Adipocyte (in vitro differentiated cells): ENCODE data around the gene HRH1.

Experiments used
- DNase-seq: peaks from one replicate; pipeline ENCODE4 v3.0.0-alpha.2; 2015; ENCODE audit warnings: low read depth
- H3K27me3 ChIP-seq: replicated peaks from 2 replicates; pipeline ENCODE4 v1.7.0; 2013; ENCODE audit warnings: mild to moderate bottlenecking, low read length, moderate library complexity; ENCODE audit not compliant: control insufficient read depth, insufficient read depth
- H3K36me3 ChIP-seq: 2 replicates; pipeline ENCODE4 v1.7.0; 2013; ENCODE audit warnings: low read length, mild to moderate bottlenecking, moderate library complexity; ENCODE audit not compliant: control insufficient read depth, insufficient read depth, severe bottlenecking
- H3K4me1 ChIP-seq: 2 replicates; pipeline ENCODE4 v1.7.0; 2013; ENCODE audit warnings: mild to moderate bottlenecking, low read length, moderate library complexity; ENCODE audit not compliant: control insufficient read depth, insufficient read depth
- H3K4me3 ChIP-seq: 2 replicates; pipeline ENCODE4 v1.7.0; 2013; ENCODE audit warnings: mild to moderate bottlenecking, low read length, moderate library complexity
- H3K9ac ChIP-seq: 2 replicates; pipeline ENCODE4 v1.7.0; 2013; ENCODE audit warnings: mild to moderate bottlenecking, low read length, moderate library complexity
- H3K9me3 ChIP-seq: 2 replicates; pipeline ENCODE4 v1.7.0; 2013; ENCODE audit warnings: mild to moderate bottlenecking, low read length, moderate library complexity; ENCODE audit not compliant: control insufficient read depth

The HRH1 gene

GRCh38 chr3:11290743-11291680 is 136.7 kb downstream of the HRH1 start:
- DNase-seq, result peak; percentile 40
- H3K27me3 ChIP-seq, result no peaks in the 10 kb centered on the region
- no peak overlapping the region for H3K4me3 ChIP-seq
- H3K36me3 ChIP-seq, result no peaks in the 10 kb centered on the region
- peak overlapping the region; percentile 18 for H3K9ac ChIP-seq
- H3K4me1 ChIP-seq, result peaks cover 41% of the 10 kb centered on the region
- H3K9me3 ChIP-seq, result no peaks in the 10 kb centered on the region

- Histone ChIP-seq H3K9me3 (no peaks in the 10 kb centered on the region), H3K27me3 (no peaks in the 10 kb centered on the region), H3K36me3 (no peaks in the 10 kb centered on the region), H3K4me3 (no peak overlapping the region), H3K4me1 (peaks cover 41% of the 10 kb centered on the region), H3K9ac (no peak overlapping the region)
- no peak for DNase-seq
Measured at GRCh38 chr3:11291808-11292207, 137.5 kb downstream of the HRH1 start.

- no peaks in the 10 kb centered on the region for H3K4me1 ChIP-seq
- DNase-seq, result no peak
- no peaks in the 10 kb centered on the region for H3K27me3 ChIP-seq
Measured at GRCh38 chr3:11297126-11297525, 142.8 kb downstream of the HRH1 start.

GRCh38 chr3:11300970-11301369 is 146.7 kb downstream of the HRH1 start:
- Histone ChIP-seq H3K9me3 (no peaks in the 10 kb centered on the region), H3K9ac (no peak overlapping the region), H3K4me1 (peaks cover 7% of the 10 kb centered on the region), H3K4me3 (no peak overlapping the region), H3K27me3 (no peaks in the 10 kb centered on the region), H3K36me3 (peaks cover 45% of the 10 kb centered on the region)
- no peak for DNase-seq

More at GRCh38 chr3:11297126-11297525, 142.8 kb downstream of the HRH1 start:
- H3K9ac ChIP-seq, result no peak overlapping the region
- H3K9me3 ChIP-seq, result no peaks in the 10 kb centered on the region
- H3K4me3 ChIP-seq, result no peak overlapping the region
- H3K36me3 ChIP-seq, result peaks cover 39% of the 10 kb centered on the region

- Histone ChIP-seq H3K4me3 (no peak overlapping the region), H3K36me3 (peaks cover 55% of the 10 kb centered on the region), H3K4me1 (peaks cover 7% of the 10 kb centered on the region), H3K27me3 (no peaks in the 10 kb centered on the region), H3K9ac (no peak overlapping the region), H3K9me3 (no peaks in the 10 kb centered on the region)
- DNase-seq, result no peak
Measured at GRCh38 chr3:11302444-11302843, 148.2 kb downstream of the HRH1 start.

GRCh38 chr3:11304175-11304574 is 149.9 kb downstream of the HRH1 start:
- no peak overlapping the region for H3K9ac ChIP-seq
- no peak overlapping the region for H3K4me3 ChIP-seq
- no peaks in the 10 kb centered on the region for H3K9me3 ChIP-seq
- H3K4me1 ChIP-seq, result peaks cover 7% of the 10 kb centered on the region
- no peak for DNase-seq
- peaks cover 59% of the 10 kb centered on the region for H3K36me3 ChIP-seq
- H3K27me3 ChIP-seq, result no peaks in the 10 kb centered on the region

- Histone ChIP-seq H3K36me3 (peaks cover 55% of the 10 kb centered on the region), H3K9ac (no peak overlapping the region)
Measured at GRCh38 chr3:11305509-11305908, 151.2 kb downstream of the HRH1 start.

GRCh38 chr3:11306817-11307589 is 152.7 kb downstream of the HRH1 start:
- Histone ChIP-seq H3K36me3 (peaks cover 46% of the 10 kb centered on the region), H3K9ac (no peak overlapping the region), H3K4me1 (peaks cover 7% of the 10 kb centered on the region), H3K9me3 (no peaks in the 10 kb centered on the region), H3K4me3 (no peak overlapping the region), H3K27me3 (no peaks in the 10 kb centered on the region)
- no peak for DNase-seq

More at GRCh38 chr3:11305509-11305908, 151.2 kb downstream of the HRH1 start:
- no peak for DNase-seq
- no peak overlapping the region for H3K4me3 ChIP-seq
- H3K9me3 ChIP-seq, result no peaks in the 10 kb centered on the region
- no peaks in the 10 kb centered on the region for H3K27me3 ChIP-seq
- H3K4me1 ChIP-seq, result peaks cover 7% of the 10 kb centered on the region

- DNase-seq, result no peak
- H3K4me1 ChIP-seq, result peaks cover 7% of the 10 kb centered on the region
- H3K9me3 ChIP-seq, result no peaks in the 10 kb centered on the region
- no peak overlapping the region for H3K4me3 ChIP-seq
- H3K27me3 ChIP-seq, result no peaks in the 10 kb centered on the region
- peaks cover 47% of the 10 kb centered on the region for H3K36me3 ChIP-seq
- H3K9ac ChIP-seq, result no peak overlapping the region
Measured at GRCh38 chr3:11307830-11308432, 153.6 kb downstream of the HRH1 start.

GRCh38 chr3:11310258-11310657 is 156.0 kb downstream of the HRH1 start:
- Histone ChIP-seq H3K4me3 (no peak overlapping the region), H3K36me3 (peaks cover 54% of the 10 kb centered on the region), H3K4me1 (peaks cover 15% of the 10 kb centered on the region), H3K9me3 (no peaks in the 10 kb centered on the region), H3K9ac (no peak overlapping the region), H3K27me3 (no peaks in the 10 kb centered on the region)
- no peak for DNase-seq

- H3K4me1 ChIP-seq, result peaks cover 10% of the 10 kb centered on the region
- DNase-seq, result no peak
- no peaks in the 10 kb centered on the region for H3K9me3 ChIP-seq
- H3K4me3 ChIP-seq, result no peak overlapping the region
- H3K27me3 ChIP-seq, result no peaks in the 10 kb centered on the region
- H3K9ac ChIP-seq, result no peak overlapping the region
- H3K36me3 ChIP-seq, result peaks cover 63% of the 10 kb centered on the region
Measured at GRCh38 chr3:11312166-11312565, 157.9 kb downstream of the HRH1 start.
